Astrocyte of the cerebellum (primary cell): Measurements from ENCODE around the gene ATP6V1C2.
"Not testable (repeated sequence)": the region's sequence is repeated elsewhere in the genome, so short reads cannot be mapped to it uniquely, and the experiment has no call there.

ENCODE experiments used
- DNase-seq: peaks from one replicate; pipeline ENCODE4 v3.0.0-alpha.2; 2011; ENCODE audit warnings: low read depth
- H3K4me3 ChIP-seq: 2 replicates; pipeline ENCODE4 v1.5.1; 2011; ENCODE audit warnings: mild to moderate bottlenecking, low read depth, low read length, moderate library complexity
- CTCF ChIP-seq: IDR thresholded peaks from 2 replicates; pipeline ENCODE4 v1.5.1; 2012; ENCODE audit warnings: low read length, low read depth, moderate library complexity, mild to moderate bottlenecking; ENCODE audit errors: missing control alignments
- in situ Hi-C: cut with HindIII; loops from 2 replicates; pipeline ENCODE4 v1.10.0; 2017; ENCODE audit warnings: low sequenced_read_pairs

Gene ATP6V1C2

GRCh38 chr2:10806543-10806942 is 85.1 kb downstream of the ATP6V1C2 start:
- in situ Hi-C loops = no loop called here
- H3K4me3 ChIP-seq = no peak overlapping the region
- DNase-seq = no peak
- no peak for TF ChIP-seq CTCF

- peak overlapping the region; percentile 69 for H3K4me3 ChIP-seq
- no peak for TF ChIP-seq CTCF
- no peak for DNase-seq
- in situ Hi-C loops = no loop called here
Observed at GRCh38 chr2:10810202-10811161, 89.1 kb downstream of the ATP6V1C2 start.

- DNase-seq = no peak
- in situ Hi-C loops = no loop called here
- peak overlapping the region; percentile 69 for H3K4me3 ChIP-seq
Observed at GRCh38 chr2:10811517-10811916, 90.1 kb downstream of the ATP6V1C2 start.

GRCh38 chr2:10812362-10813162 is 91.1 kb downstream of the ATP6V1C2 start, which contains the start of gene PDIA6:
Gene PDIA6, minus strand, starts transcription at chr2:10812785. Its CDS starts 89 bp downstream, at chr2:10812696.
- DNase-seq = peak; percentile 89
- in situ Hi-C loops = no loop called here
- TF ChIP-seq CTCF = no peak
- peak within 1 kb of the TSS; percentile 69 for H3K4me3 ChIP-seq

More at GRCh38 chr2:10811517-10811916, 90.1 kb downstream of the ATP6V1C2 start:
- TF ChIP-seq CTCF = no peak

- in situ Hi-C loops, DNase-seq: not testable (repeated sequence)
- H3K4me3 ChIP-seq = peak overlapping the region; percentile 69
Observed at GRCh38 chr2:10813163-10814138, 92.0 kb downstream of the ATP6V1C2 start.

GRCh38 chr2:10814142-10814541 is 92.7 kb downstream of the ATP6V1C2 start:
- in situ Hi-C loops = no loop called here
- no peak for TF ChIP-seq CTCF
- DNase-seq = no peak
- no peak overlapping the region for H3K4me3 ChIP-seq
